Limb (tissue), 2 donors: Measurements from ENCODE around the gene KCNMA1.
A peak's percentile ranks its signal among the peaks of the same experiment; 100 is the strongest.
"Not testable (repeated sequence)": the region's sequence is repeated elsewhere in the genome, so short reads cannot be mapped to it uniquely, and the experiment has no call there.

ENCODE experiments used
- DNase-seq, 2 donors: peaks; one replicate each; pipeline ENCODE4 v3.0.0-alpha.2; 2016; ENCODE audit errors: extremely low spot score in 2 of 2

KCNMA1 gene

GRCh38 chr10:77664008-77664407 is 26.4 kb upstream of the KCNMA1 start:
- DNase-seq = no peak

DNA sequence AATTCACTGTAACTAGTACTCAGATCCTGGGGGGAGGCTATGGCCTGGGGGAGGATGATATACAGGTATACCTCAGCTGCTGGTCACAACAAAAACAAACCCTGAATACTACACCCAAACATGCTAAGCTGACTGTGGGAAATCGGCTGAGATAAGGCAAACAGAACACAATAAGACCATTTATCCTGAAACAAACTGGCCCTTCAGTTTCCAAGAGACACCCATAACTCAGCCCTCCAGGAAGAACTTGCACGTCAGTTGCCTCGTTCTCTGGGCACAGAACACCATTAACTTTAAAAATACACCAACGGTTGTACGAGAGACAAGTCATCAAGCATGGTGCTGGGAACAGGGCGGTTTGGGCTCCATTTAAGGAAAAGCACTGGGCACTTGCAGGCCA is 24.1 kb upstream of the KCNMA1 start:
- DNase-seq = no peak

DNA sequence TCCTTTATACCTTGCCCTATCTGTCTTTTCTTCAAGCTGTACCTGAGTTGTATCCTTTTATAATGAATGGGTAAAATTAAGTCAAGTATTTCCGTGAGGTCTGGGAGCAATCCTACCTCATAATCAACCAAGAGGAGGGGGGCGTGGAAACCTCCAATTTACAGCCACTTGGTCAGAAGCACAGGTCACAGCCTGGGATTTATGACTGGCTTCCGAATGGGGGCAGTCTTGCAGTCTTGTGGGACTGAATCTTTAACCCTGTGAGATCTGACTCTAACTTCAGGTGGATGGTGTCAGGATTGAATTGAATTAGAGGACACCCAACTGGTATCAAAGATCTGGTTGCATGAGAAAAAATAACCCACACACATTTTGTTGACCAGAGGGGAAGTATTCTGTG is 23.5 kb upstream of the KCNMA1 start:
- no peak for DNase-seq

- DNase-seq = not testable (repeated sequence)
Observed at GRCh38 chr10:77659046-77659670, 21.6 kb upstream of the KCNMA1 start.

GRCh38 chr10:77653210-77653609 is 15.6 kb upstream of the KCNMA1 start:
- DNase-seq = no peak

- no peak for DNase-seq
Observed at GRCh38 chr10:77649333-77650331, 12.0 kb upstream of the KCNMA1 start.

GRCh38 chr10:77648472-77648871 is 10.9 kb upstream of the KCNMA1 start:
- no peak for DNase-seq

- no peak for DNase-seq
Observed at GRCh38 chr10:77647543-77648293, 10.1 kb upstream of the KCNMA1 start.

DNA sequence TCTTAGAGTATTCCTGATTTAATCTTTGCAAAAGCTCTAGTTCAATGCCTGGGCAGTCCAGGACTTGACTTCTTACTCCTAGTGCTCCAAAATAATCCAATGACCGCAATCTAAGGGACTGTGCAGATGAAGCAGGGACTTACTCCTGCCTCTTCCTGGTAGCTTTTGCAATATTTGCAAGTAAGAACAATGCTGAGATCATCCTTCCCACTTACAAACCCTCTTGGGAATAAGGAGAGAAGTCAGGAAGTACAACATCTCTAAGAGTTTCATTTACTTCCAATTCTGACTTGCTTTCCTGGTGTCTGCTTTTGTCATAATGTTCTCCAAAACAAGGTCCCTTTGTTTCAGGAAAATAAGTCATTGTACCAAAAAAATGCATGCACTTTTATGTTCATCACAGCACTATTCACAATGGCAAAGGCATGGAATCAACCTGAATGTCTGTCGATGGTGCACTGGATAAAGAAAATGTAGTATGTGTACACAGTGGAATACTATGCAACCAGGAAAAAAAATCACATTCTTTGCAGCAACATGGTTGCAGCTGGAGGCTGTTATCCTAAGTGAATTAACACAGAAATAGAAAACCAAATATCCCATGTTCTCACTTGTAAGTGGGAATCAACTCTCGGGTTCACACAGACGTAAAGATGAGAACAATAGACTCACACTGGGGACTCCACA is 7.1 kb upstream of the KCNMA1 start:
- DNase-seq = no peak

DNA sequence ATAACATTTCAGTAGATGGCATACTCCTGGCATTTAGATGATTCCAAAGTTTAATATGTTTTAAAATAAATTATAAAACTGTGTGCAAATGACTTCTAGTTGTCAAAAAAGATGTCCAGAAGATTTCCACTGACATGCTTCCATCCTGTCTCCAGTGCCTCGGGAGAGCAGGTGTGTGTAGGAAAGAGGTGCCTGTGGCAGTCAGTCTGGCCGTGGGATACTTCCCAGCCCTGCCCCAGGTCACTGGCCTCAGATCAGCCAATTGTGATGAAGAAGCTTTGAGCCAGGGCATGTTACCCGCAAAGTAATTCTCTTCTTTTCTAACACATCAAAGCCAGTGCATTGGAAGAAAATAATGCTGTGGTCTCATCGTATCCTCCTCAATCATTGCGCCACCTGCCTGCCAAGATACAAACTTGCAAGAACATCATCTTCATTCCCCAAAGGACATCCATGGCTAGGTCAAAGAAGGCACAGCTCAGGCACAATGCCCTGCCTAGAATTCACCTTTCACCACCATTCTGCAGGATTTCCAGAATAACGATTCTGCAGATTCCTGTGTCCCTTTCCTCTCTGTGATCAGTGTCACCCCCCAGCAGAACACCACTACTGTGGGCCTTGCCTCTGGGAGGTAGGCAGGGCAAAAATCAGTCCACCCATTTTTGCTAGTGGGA is 6.3 kb upstream of the KCNMA1 start:
- DNase-seq = no peak

- peak; percentile 77 to 87 for DNase-seq
Observed at GRCh38 chr10:77641788-77642397, 4.3 kb upstream of the KCNMA1 start.

DNA sequence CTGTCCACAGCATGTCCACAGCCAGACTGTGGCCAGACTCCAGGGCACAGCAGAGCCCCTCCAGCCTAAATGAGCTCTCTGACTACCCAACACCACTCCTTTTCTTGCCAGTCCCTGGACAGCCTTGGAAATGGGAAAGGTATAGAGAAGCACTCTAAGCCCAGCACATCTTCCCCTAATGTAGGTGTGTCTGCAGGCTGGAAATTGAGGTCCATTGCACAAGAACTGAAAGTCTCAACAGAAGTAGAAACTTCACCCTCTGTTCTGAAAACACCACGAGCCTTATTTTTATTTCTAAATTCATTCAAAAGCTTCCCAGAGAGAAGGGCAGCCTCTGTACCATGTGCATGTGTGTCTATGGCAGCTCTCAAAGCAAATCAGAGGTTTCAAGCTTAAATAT is 3.7 kb upstream of the KCNMA1 start:
- no peak for DNase-seq

DNA sequence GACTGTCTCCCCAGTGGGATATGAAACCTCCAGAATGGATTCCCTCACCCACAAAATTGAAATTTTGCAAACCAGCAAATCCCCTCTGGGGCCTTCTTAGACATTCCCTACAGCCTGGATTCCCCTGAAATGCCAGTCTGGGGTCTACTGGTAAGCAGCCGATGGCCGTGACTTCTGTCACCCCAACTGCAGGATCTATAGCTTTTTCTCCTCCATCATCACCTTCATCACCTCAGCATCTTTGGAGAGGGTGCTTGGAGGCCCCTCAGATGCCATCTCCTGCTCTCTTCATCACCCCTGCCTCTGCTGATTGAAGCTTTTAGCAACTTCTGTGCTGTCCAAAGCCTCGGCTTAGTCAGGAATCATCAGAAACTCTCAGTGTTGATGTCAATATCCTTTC is 2.6 kb upstream of the KCNMA1 start:
- no peak for DNase-seq

- no peak for DNase-seq
Observed at GRCh38 chr10:77639756-77640155, 2.1 kb upstream of the KCNMA1 start.

- DNase-seq = peak; percentile 53 to 82
Observed at GRCh38 chr10:77638321-77639101, 903 bp upstream of the KCNMA1 start.

DNA sequence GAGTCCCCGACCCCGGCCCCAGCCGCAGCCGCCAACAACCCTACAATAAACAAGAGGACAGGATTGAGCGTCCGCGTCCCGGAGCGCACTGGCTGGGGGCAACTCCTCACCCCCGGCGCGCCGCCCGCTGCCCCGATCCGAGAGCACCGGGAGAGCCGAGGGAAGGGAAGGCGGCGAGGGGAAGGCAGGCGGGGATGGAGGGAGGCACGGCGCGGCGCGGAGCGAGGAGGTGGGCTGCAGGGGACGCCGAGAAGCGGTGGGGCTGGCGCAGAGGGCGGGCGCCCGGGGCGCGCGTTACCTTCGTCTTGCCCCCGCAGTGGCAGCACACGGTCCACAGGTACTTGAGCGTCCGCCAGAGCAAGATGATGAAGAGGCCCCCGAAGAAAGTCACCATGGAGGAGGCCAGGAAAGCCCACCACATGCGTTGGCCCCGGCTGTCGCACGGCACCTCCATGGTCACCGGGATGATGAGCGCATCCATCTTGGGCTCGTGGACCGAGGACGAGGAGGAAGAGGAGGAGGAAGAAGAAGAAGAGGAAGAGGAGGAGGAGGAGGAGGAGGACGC is 559 bp downstream of the KCNMA1 start:
- DNase-seq = peak in 1 of 2 donors; percentile 59

- peak in 1 of 2 donors; percentile 38 for DNase-seq
Observed at GRCh38 chr10:77636282-77636966, 1.2 kb downstream of the KCNMA1 start.

DNA sequence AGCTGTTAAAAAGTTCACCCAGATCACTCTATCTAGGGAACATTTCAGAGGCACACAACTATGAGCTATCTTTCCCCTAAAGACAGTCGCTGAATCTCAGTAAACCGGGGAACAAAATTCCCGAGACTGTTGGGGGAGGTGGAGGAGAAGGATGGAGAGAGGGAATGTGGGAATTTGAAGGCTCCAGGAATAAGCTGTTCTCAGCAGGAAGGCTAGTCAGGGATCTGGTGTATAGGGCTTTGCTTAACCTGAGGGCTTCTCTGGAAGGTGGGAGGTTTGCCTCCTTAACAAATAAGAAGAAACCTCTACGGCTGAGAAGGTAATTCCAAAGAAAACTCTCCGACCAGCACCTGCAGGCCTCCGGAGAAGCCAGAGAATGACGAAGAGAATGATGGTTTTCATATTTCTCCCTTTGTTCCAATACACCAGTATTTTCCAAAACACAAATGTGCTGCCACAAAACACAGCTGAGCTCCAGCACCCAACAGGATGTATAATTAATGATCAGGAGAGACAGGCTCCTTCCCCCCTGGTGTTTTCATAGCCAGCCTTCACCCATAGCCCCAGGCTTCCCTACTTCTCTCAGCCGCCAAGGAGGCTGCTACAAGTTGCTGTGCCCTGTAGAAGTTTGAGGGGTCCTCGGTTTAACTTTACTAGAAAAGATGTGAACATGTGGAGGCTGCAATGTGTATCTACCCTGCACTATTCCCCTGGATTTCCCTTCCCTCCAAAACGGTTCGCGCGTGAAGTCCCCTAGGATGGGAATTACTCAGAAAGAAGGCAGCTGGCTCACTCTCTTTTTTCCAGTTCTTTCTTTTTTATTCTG is 2.0 kb downstream of the KCNMA1 start:
- DNase-seq = no peak
